Stomach (tissue), 9 donors: ENCODE results near the gene ACO2. TPM values are rescaled to one million over a fixed set of nuclear protein-coding genes. Genes with fewer than 3 reads are reported as not detected.

Experiments
- DNase-seq, 2 donors: peaks; one replicate each; pipeline versions ENCODE4 v3.0.0 to v3.0.0-alpha.2; 2013 to 2019
- H3K27ac ChIP-seq, 5 donors: fragments of 200-600 bp in 4 of 5; sonication (generic) in 4 of 5; one replicate each; pipeline ENCODE4 v1.5.1; 2013 to 2019; ENCODE audit warnings: mild to moderate bottlenecking in 1 of 5, moderate library complexity in 1 of 5
- H3K27me3 ChIP-seq, 3 donors: fragments of 200-600 bp; sonication (generic); one replicate each; pipeline ENCODE4 v1.5.1; 2017 to 2019; ENCODE audit warnings: mixed run types in 1 of 3
- H3K36me3 ChIP-seq, 4 donors: fragments of 200-600 bp; sonication (generic); 1 replicate in 3 of 4; 2 replicates in 1 of 4; pipeline ENCODE4 v1.5.1; 2016 to 2019
- H3K4me1 ChIP-seq, 4 donors: fragments of 200-600 bp; sonication (generic); one replicate each; pipeline ENCODE4 v1.5.1; 2016 to 2019
- H3K4me3 ChIP-seq, 4 donors: fragments of 200-600 bp; sonication (generic) in 3 of 4; one replicate each; pipeline ENCODE4 v1.5.1; 2016 to 2019; ENCODE audit warnings: mild to moderate bottlenecking in 1 of 4
- H3K9me3 ChIP-seq, 4 donors: fragments of 200-600 bp; sonication (generic); one replicate each; pipeline ENCODE4 v1.5.1; 2016 to 2019
- EP300 ChIP-seq: sonication (generic); formaldehyde crosslinking; IDR thresholded peaks from one replicate; pipeline ENCODE4 v1.6.1; 2017; ENCODE audit warnings: antibody characterized with exemption
- POLR2A ChIP-seq, 4 donors: fragments of 450-650 bp; IDR thresholded peaks; one replicate each; pipeline ENCODE4 v1.6.1; 2016; ENCODE audit warnings: antibody characterized with exemption in 4 of 4, control low read depth in 2 of 4, mild to moderate bottlenecking in 1 of 4, moderate library complexity in 1 of 4
- POLR2AphosphoS5 ChIP-seq, 3 donors: sonication (generic); formaldehyde crosslinking; IDR thresholded peaks; one replicate each; pipeline ENCODE4 v1.6.1; 2016; ENCODE audit warnings: antibody characterized with exemption in 3 of 3
- WGBS, 5 donors: extraction: QIAGEN DNeasy Blood & Tissue Kit in 3 of 5; methylation state at CpG; one replicate each; pipeline versions ENCODE4 v1.1.5 to v1.1.7; 2013 to 2018; 5-methylcytosine and 5-hydroxymethylcytosine counted together
- intact Hi-C: fragments of 100-400 bp; cut with DNase I; formaldehyde crosslinking; loops from one replicate; pipeline ENCODE4 v1.15.1; 2023; ENCODE audit warnings: low total_unique reads
- polyA plus RNA-seq, 3 donors: library from polyadenylated mRNA; stranded (reverse); fragments of 200-250 nt; gene quantifications; one replicate each; pipeline ENCODE4 v1.2.3, GENCODE V29; 2013
- total RNA-seq, 5 donors: library from RNA; depleted of rRNA; stranded (reverse); fragments of >200 nt; gene quantifications; one replicate each; pipeline versions ENCODE4 v1.1.0 to v1.2.3, GENCODE V29; 2014 to 2016
- TF ChIP-seq, protein P1 (sequence below), 7 experiments: fragments of 450-650 bp in 4 of 7; fragments of 200-600 bp in 3 of 7; sonication (generic) in 3 of 7; IDR thresholded peaks; one replicate each; pipeline ENCODE4 v1.5.1; 2016 to 2019; ENCODE audit warnings: antibody characterized with exemption in 7 of 7, control low read depth in 2 of 7, mild to moderate bottlenecking in 1 of 7
- donor health status: healthy with polysubstance abuse.
- donor health status: Bipolar disorder and iron deficiency.
- donor health status: healthy.

Gene ACO2
- total and polyA plus RNA-seq, 8 donors: 46.6 to 238 (median 90.1) TPM

DNA sequence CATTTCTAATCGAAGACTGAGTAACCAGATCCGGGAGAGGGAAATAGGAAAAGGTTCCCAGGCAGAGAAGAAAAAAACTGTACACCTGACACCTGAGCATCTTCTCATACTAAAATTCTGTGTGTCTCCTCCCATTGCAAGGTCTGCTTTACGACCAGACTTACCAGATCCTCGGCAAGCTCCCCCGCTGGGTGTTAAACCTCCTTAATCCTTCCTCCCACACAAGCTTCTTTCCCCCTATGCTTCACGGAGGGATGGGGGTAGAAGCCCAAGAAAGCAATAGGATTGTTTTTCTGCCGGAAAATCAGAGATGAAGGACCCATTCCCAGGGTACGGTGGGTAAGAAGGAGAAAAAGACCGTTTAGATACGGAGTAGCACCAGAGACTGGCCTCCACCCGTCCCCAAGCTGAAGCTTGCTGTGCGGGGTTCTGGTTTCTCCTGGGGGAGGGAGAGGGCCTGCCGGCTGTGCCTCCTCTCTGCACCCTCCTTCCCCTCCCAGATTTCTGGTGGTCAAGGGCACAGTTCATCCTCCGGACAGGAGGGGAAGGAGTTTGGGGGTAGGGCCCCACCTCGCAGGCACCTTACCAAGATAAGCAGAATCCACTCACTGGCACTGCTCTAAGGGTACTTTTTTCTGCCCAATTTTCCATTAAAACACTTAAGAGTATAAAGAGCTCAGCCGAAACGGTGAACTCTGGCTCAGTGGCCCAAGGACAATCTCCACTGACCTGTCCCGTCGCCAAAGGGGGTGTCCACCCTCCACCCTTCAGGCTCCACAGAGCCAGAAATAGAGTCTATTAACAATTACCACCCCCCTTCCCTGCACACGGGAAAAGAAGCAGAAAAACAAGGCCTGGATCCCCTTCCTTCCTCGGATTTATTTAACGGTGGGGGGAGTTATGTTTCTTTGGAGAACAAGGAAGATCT lies 23.5 kb upstream of the ACO2 start:
- WGBS, 5 donors: 0 to 1% (median 0%) methylated on average over 20 to 22 of the region's 22 CpGs
- intact Hi-C loops: no loop called here
- peak; percentile 32 to 59 for DNase-seq

GRCh38 chr22:41446057-41446501 lies 22.8 kb upstream of the ACO2 start:
- WGBS, 5 donors: 0 to 2% (median 1%) methylated on average over 13 to 34 of the region's 34 CpGs
- Histone ChIP-seq H3K27ac (peak overlapping the region; percentile 98 to 100 (median 100)), H3K9me3 (no peaks in the 10 kb centered on the region), H3K36me3 (peaks cover under 1 to 19% (median 15%) of the 10 kb centered on the region in 4 donors), H3K4me3 (peak overlapping the region; percentile 93 to 100 (median 95)), H3K4me1 (peaks cover 13 to 42% (median 39%) of the 10 kb centered on the region in 4 donors), H3K27me3 (no peaks in the 10 kb centered on the region)
- DNase-seq: peak; percentile 34 to 65
- intact Hi-C loops: no loop called here
- TF ChIP-seq POLR2A (IDR thresholded peaks at IDR 0.05) (no peak), EP300 (no peak), POLR2AphosphoS5 (IDR thresholded peaks at IDR 0.05) (no peak)
- TF ChIP-seq, protein P1, sequence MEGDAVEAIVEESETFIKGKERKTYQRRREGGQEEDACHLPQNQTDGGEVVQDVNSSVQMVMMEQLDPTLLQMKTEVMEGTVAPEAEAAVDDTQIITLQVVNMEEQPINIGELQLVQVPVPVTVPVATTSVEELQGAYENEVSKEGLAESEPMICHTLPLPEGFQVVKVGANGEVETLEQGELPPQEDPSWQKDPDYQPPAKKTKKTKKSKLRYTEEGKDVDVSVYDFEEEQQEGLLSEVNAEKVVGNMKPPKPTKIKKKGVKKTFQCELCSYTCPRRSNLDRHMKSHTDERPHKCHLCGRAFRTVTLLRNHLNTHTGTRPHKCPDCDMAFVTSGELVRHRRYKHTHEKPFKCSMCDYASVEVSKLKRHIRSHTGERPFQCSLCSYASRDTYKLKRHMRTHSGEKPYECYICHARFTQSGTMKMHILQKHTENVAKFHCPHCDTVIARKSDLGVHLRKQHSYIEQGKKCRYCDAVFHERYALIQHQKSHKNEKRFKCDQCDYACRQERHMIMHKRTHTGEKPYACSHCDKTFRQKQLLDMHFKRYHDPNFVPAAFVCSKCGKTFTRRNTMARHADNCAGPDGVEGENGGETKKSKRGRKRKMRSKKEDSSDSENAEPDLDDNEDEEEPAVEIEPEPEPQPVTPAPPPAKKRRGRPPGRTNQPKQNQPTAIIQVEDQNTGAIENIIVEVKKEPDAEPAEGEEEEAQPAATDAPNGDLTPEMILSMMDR (IDR thresholded peaks at IDR 0.05): no peak

More for the DNA sequence above, 23.5 kb upstream of the ACO2 start:
- Histone ChIP-seq H3K27me3 (no peaks in the 10 kb centered on the region), H3K36me3 (peaks cover 6 to 26% (median 22%) of the 10 kb centered on the region in 4 donors), H3K4me3 (peak overlapping the region; percentile 93 to 100 (median 95)), H3K4me1 (peaks cover 13 to 49% (median 42%) of the 10 kb centered on the region in 4 donors), H3K27ac (peak overlapping the region; percentile 98 to 100 (median 100)), H3K9me3 (no peaks in the 10 kb centered on the region)
- TF ChIP-seq, protein P1 (IDR thresholded peaks at IDR 0.05): no peak
- TF ChIP-seq EP300 (no peak), POLR2AphosphoS5 (IDR thresholded peaks at IDR 0.05) (no peak), POLR2A (IDR thresholded peaks at IDR 0.05) (no peak)

DNA sequence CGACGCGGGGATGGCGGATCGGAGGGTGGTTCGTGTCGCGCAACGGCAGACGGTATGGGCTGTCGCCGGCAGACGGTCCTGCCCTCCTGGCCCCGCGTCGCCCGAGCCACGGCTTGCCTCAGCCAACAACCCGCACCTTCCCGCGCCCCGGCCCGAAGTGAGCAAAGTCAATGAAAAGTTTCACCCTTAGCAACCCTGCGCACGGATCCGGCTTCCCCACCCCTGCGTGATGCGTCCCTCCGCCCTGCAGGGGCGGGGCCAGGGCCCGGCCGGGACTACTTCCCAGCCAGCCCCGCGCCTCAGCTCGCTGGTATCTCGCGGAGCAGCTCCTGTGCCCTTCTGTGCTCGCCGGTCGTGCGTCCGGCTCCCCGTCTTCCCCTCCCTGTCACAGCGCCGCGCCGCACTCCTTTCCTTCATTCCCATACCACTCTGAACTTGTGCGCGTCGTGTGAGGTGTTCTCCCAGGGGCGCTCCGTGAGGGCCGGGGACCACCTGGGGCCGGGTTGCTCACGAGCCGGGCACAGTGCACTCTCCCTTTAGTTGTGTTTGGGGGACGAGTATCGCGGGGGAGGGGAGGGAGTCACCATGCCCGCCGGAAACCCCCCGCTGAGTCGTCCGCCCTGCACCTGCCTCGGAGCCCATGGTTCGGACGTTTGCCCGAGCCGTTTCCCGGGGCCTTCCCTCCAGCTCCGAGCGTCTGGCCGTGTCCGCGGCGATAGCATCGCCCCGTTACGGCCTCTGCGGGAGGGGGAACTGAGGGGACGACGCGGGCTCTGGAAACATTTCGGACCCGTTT lies 22.1 kb upstream of the ACO2 start, which contains the start of gene TOB2:
Gene TOB2, minus strand, starts transcription at position 163 of the 796 bp plus-strand sequence. CDS start 9,456 bp downstream, outside the sequence.
- Histone ChIP-seq H3K27ac (peak within 1 kb of the TSS; percentile 98 to 100 (median 100)), H3K4me3 (peak within 1 kb of the TSS; percentile 93 to 100 (median 95)), H3K4me1 (peaks cover 13 to 35% (median 31%) of the 10 kb centered on the region in 4 donors), H3K36me3 (peaks cover 0 to 12% (median 10%) of the 10 kb centered on the region in 4 donors), H3K9me3 (no peaks in the 10 kb centered on the region), H3K27me3 (no peaks in the 10 kb centered on the region)
- intact Hi-C loops: no loop called here
- TF ChIP-seq, protein P1 (IDR thresholded peaks at IDR 0.05): no peak
- TF ChIP-seq POLR2AphosphoS5 (IDR thresholded peaks at IDR 0.05) (peak; percentile 100), POLR2A (IDR thresholded peaks at IDR 0.05) (peak in 2 of 4 donors; percentile 98 to 99), EP300 (peak; percentile 27)
- WGBS, 5 donors: 0 to 1% (median 0%) methylated on average over 51 to 85 of the region's 85 CpGs
- peak; percentile 96 to 98 for DNase-seq
